ENCODE data around the gene PRPF40A. TPM values are rescaled to one million over a fixed set of nuclear protein-coding genes. Genes with fewer than 3 reads are reported as not detected.
A peak's percentile ranks its signal among the peaks of the same experiment; 100 is the strongest.

The PRPF40A gene
- total and polyA plus RNA-seq, 2 of the 13 experiments (the other 11 are each of a cell fraction or from before 2014, with no cell fraction given), result 146 to 207 TPM

DNA sequence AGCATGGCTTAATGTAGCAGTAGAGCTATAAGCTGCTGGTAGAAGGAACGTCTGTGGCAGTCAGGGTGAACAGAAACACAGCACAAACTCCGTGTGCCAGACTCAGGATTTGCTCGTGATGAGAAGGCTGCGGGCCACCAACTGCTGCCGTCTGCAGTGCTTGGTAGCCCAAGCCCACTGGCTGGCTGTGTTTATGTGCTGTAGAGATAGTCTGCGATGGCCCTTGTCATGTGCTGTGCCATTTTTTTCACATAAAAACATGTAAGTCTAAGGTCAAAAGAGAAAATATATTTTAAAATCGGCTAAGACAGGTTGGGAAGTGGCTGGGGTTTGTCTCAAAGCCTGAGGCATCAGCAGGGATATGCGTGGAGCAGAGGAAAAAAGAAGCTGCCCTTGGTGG is 78.7 kb downstream of the PRPF40A start:
- Histone ChIP-seq H3K4me3 (replicated peaks in 1 of 3; ENCODE audit: insufficient read depth in 1 of 3, low read depth in 2 of 3, low read length in 3 of 3) (no peak overlapping the region), H3K4me2 (ENCODE audit: low read depth, low read length) (no peak overlapping the region), H3K9ac (ENCODE audit: insufficient read depth, low read depth, low read length) (no peak overlapping the region), H3K79me2 (ENCODE audit: insufficient read depth, low read length) (no peaks in the 10 kb centered on the region), H2AFZ (ENCODE audit: low read length) (no peak overlapping the region), H3K36me3 (replicated peaks in 1 of 2; ENCODE audit: control insufficient read depth in 1 of 2, insufficient read depth in 2 of 2, low read length in 2 of 2) (peaks cover 43 to 81% of the 10 kb centered on the region in 2 experiments), H3K27ac (ENCODE audit: extremely low read length, insufficient read depth, low read length) (no peak overlapping the region), H3K9me3 (ENCODE audit: low read length) (no peaks in the 10 kb centered on the region), H3K27me3 (ENCODE audit: control insufficient read depth in 1 of 2, insufficient read depth in 2 of 2, low read length in 2 of 2) (no peaks in the 10 kb centered on the region), H3K4me1 (ENCODE audit: insufficient read depth, low read length) (no peaks in the 10 kb centered on the region), H4K20me1 (ENCODE audit: insufficient read depth, low read length) (no peaks in the 10 kb centered on the region)
- in situ Hi-C loops (cut with HindIII; ENCODE audit: extremely low pct_ligation_motif_present, low pct_unique_long_range_greater_than_20kb) (loop anchor here (5.0 to 10.0 kb wide), 3 partner anchors 304 to 604 kb away; partner anchors contain the start of gene FMNL2), intact Hi-C loops (cut with micrococcal nuclease; ENCODE audit: unreplicated experiment) (no loop called here)
- no peak for ATAC-seq
- no peak for FAIRE-seq
- DNase-seq (ENCODE audit: low spot score), result no peak
- POLR2A ChIA-PET, result no interaction called here
- CTCF ChIA-PET (ENCODE audit: low intra/inter-chr PET ratio, low total read pairs), result no interaction called here
- no TSS peak for BruUV-seq (replicated peaks)
- 86% methylated on average over 8 of the region's 8 CpGs for WGBS (ENCODE audit: low lambda C conversion rate)
- TF ChIP-seq ZNF570 (CRISPR knock-in tag; IDR thresholded peaks at IDR 0.05; ENCODE audit: borderline replicate concordance) (no peak), ZNF549 (CRISPR knock-in tag; IDR thresholded peaks at IDR 0.05) (no peak), ZNF557 (CRISPR knock-in tag; IDR thresholded peaks at IDR 0.05) (no peak), TRIM24 (CRISPR knock-in tag; IDR thresholded peaks at IDR 0.05) (no peak), SP4 (CRISPR knock-in tag; IDR thresholded peaks at IDR 0.05) (no peak), ZFP36L1 (CRISPR knock-in tag; IDR thresholded peaks at IDR 0.05) (no peak), ZNF619 (CRISPR knock-in tag; IDR thresholded peaks at IDR 0.05) (no peak), SCMH1 (CRISPR knock-in tag; IDR thresholded peaks at IDR 0.05; ENCODE audit: borderline replicate concordance) (no peak), RBM22 (optimal IDR thresholded peaks at IDR 0.05; ENCODE audit: low read length) (peak; percentile 90), KMT2A (CRISPR knock-in tag; IDR thresholded peaks at IDR 0.05) (no peak), E2F5 (CRISPR knock-in tag; conservative IDR thresholded peaks at IDR 0.05) (no peak), AGO2 (optimal IDR thresholded peaks at IDR 0.05; ENCODE audit: low read depth, low read length) (peak; percentile 47), ZEB1 (IDR thresholded peaks at IDR 0.05; ENCODE audit: insufficient replicate concordance, low read depth) (no peak)

Data from HepG2 (cell line).